ENCODE results near the gene RBPMS2.

RBPMS2 gene

GRCh38 chr15:64767203-64767602 is 8.2 kb downstream of the RBPMS2 start:
- TF ChIP-seq CTCF (IDR thresholded peaks at IDR 0.05; ENCODE audit: control insufficient read depth, insufficient read depth, low read depth, low read length, missing control alignments): no peak
- H3K4me3 ChIP-seq (ENCODE audit: control insufficient read depth, low read depth, low read length): no peak overlapping the region
- DNase-seq (ENCODE audit: low read depth): no peak

GRCh38 chr15:64766058-64766457 is 9.3 kb downstream of the RBPMS2 start:
- no peak for DNase-seq (ENCODE audit: low read depth)
- H3K4me3 ChIP-seq (ENCODE audit: control insufficient read depth, low read depth, low read length): no peak overlapping the region
- no peak for TF ChIP-seq CTCF (IDR thresholded peaks at IDR 0.05; ENCODE audit: control insufficient read depth, insufficient read depth, low read depth, low read length, missing control alignments)

- DNase-seq (ENCODE audit: low read depth): no peak
- no peak for TF ChIP-seq CTCF (IDR thresholded peaks at IDR 0.05; ENCODE audit: control insufficient read depth, insufficient read depth, low read depth, low read length, missing control alignments)
- H3K4me3 ChIP-seq (ENCODE audit: control insufficient read depth, low read depth, low read length): no peak overlapping the region
Observed at GRCh38 chr15:64763874-64764273, 11.5 kb downstream of the RBPMS2 start.

- no peak for DNase-seq (ENCODE audit: low read depth)
- no peak for TF ChIP-seq CTCF (IDR thresholded peaks at IDR 0.05; ENCODE audit: control insufficient read depth, insufficient read depth, low read depth, low read length, missing control alignments)
- no peak overlapping the region for H3K4me3 ChIP-seq (ENCODE audit: control insufficient read depth, low read depth, low read length)
Observed at GRCh38 chr15:64763462-64763861, 11.9 kb downstream of the RBPMS2 start.

- H3K4me3 ChIP-seq (ENCODE audit: control insufficient read depth, low read depth, low read length): no peak overlapping the region
- DNase-seq (ENCODE audit: low read depth): no peak
- no peak for TF ChIP-seq CTCF (IDR thresholded peaks at IDR 0.05; ENCODE audit: control insufficient read depth, insufficient read depth, low read depth, low read length, missing control alignments)
Observed at GRCh38 chr15:64763021-64763420, 12.4 kb downstream of the RBPMS2 start.

GRCh38 chr15:64762546-64762945 is 12.8 kb downstream of the RBPMS2 start:
- no peak for TF ChIP-seq CTCF (IDR thresholded peaks at IDR 0.05; ENCODE audit: control insufficient read depth, insufficient read depth, low read depth, low read length, missing control alignments)
- no peak overlapping the region for H3K4me3 ChIP-seq (ENCODE audit: control insufficient read depth, low read depth, low read length)
- no peak for DNase-seq (ENCODE audit: low read depth)

GRCh38 chr15:64761156-64761555 is 14.2 kb downstream of the RBPMS2 start:
- no peak for TF ChIP-seq CTCF (IDR thresholded peaks at IDR 0.05; ENCODE audit: control insufficient read depth, insufficient read depth, low read depth, low read length, missing control alignments)

More at GRCh38 chr15:64761156-64761555, 14.2 kb downstream of the RBPMS2 start:
- H3K4me3 ChIP-seq (ENCODE audit: control insufficient read depth, low read depth, low read length): no peak overlapping the region
- no peak for DNase-seq (ENCODE audit: low read depth)

Data from AG09309 (cell line).